Neuron (in vitro differentiated cells): ENCODE measurements around the gene GNAI1.

Experiments
- H2AFZ ChIP-seq: one replicate; pipeline ENCODE4 v1.6.1; 2013; ENCODE audit warnings: low read depth, mild to moderate bottlenecking, inconsistent platforms, low read length, moderate library complexity
- H3K27me3 ChIP-seq: one replicate; pipeline ENCODE4 v1.6.1; 2013; ENCODE audit warnings: low read length; ENCODE audit not compliant: insufficient read depth
- H3K36me3 ChIP-seq: one replicate; pipeline ENCODE4 v1.6.1; 2013; ENCODE audit warnings: low read length; ENCODE audit not compliant: insufficient read depth
- H3K4me1 ChIP-seq: one replicate; pipeline ENCODE4 v1.6.1; 2013; ENCODE audit warnings: low read length; ENCODE audit not compliant: insufficient read depth
- H3K4me3 ChIP-seq: 2 replicates; pipeline ENCODE4 v1.5.1; 2013; ENCODE audit warnings: mild to moderate bottlenecking, low read length, moderate library complexity
- H3K9me3 ChIP-seq: one replicate; pipeline ENCODE4 v1.6.1; 2013; ENCODE audit warnings: low read length

GNAI1 gene

DNA sequence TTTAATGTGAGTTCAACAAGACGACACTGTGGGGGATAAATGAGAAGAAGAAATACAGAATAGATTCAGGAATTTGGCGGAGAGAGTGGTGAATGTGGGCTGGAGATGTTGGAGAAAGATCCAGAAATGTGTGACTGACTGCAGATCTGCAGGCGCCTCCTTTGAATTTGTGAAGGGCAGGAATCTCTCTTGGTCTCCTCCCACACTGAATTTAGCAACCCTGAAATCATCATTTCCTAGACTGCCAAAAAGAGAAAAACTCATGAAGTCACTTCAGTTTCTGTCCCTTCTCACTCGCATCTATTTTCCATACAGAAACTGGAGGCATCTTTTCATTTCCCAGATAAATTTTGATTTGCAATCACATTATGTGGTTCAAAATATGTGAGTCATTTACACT, 128.7 kb downstream of the GNAI1 start:
- Histone ChIP-seq H3K9me3 (no peaks in the 10 kb centered on the region), H3K4me3 (no peak overlapping the region), H3K4me1 (no peaks in the 10 kb centered on the region), H2AFZ (no peak overlapping the region), H3K27me3 (no peaks in the 10 kb centered on the region), H3K36me3 (no peaks in the 10 kb centered on the region)

DNA sequence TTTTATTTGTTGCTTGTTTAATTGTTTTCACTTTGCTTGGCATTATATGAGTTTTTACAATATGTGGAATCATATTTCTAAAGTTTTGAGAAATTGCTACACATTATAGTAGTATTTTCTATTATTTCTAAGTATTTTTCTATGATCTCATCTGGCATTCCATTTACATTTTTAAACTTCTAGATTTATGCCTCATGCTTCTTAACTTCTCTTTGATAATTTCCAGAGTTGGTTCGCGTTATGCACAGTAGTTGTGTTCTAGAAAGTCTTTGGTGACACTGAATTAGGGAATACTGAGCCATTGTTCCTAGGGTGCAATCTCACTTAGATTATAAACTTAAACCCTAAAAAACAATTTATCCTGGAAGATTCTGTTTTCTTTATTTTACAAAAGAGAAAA, 129.2 kb downstream of the GNAI1 start:
- H3K27me3 ChIP-seq: no peaks in the 10 kb centered on the region
- no peak overlapping the region for H2AFZ ChIP-seq
- no peaks in the 10 kb centered on the region for H3K9me3 ChIP-seq

DNA sequence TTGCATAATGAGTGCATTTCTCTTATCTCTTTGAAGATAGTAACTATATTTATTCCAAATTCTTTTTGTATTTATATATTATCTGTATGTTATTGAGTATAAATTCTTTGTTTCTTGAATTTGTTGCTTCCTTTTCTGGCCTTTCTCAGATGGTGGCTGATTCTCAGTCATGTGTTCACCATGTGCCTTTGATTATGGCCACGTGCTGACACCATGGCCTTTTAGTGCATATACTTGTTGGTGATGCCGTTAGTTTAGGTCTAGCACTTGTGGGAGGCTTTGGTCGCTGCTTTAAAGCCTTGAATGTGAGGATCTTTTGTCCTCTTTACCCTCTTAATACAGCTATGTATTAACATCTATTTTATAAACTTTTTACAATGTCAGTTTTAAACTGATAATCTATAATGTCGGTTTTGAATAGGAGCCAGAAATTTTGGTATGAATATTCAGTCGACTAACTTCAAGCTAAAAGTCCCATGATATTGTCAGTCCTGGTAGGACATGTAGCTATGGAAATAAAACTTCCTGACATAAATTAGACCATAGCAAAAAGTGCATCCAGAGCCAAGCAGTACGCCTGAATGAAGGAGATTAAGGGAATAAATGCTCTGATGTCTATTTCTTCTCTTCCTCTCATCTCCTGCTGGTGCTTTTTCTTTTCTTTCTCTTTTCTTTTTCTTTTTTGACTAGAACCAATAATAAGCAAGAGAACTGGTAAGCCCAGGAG, 130.3 kb downstream of the GNAI1 start:
- no peaks in the 10 kb centered on the region for H3K36me3 ChIP-seq
- no peaks in the 10 kb centered on the region for H3K9me3 ChIP-seq
- H3K4me3 ChIP-seq: no peak overlapping the region
- H3K4me1 ChIP-seq: no peaks in the 10 kb centered on the region
- H3K27me3 ChIP-seq: no peaks in the 10 kb centered on the region
- H2AFZ ChIP-seq: no peak overlapping the region

More for the DNA sequence above, 129.2 kb downstream of the GNAI1 start:
- Histone ChIP-seq H3K4me1 (no peaks in the 10 kb centered on the region), H3K36me3 (no peaks in the 10 kb centered on the region), H3K4me3 (no peak overlapping the region)

DNA sequence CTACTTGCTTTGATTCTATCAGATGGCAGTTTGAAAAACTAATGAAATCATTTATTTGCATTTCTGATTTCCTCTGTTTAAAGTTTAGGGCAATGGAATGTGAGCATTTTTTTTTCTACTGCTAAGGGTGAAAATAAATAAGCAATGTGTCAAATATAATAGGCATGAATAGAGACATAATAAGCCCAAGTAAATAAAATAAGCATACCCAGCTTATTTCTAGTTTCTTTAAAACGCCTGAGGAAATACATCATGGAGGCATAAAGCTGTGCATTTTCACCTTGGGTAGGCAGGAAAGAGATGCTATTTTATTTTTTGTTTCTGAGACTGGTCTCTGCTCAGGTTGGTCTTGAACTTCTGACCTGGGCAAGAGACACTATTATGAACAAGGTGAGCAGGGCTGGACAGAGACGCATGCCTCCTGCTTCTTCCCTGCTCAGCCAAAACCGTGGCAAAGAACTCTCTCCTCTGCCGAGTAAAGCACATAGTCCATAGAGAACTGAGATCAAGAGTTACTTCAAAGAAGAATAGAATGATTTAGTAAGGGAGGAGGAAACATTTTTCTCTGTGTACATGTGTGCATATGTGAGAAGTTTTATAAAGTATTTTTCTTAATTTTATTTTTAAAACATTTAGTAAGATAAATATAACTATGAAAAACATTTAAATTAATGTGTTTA, 138.1 kb downstream of the GNAI1 start:
- no peak overlapping the region for H3K4me3 ChIP-seq
- no peaks in the 10 kb centered on the region for H3K27me3 ChIP-seq
- H3K4me1 ChIP-seq: no peaks in the 10 kb centered on the region
- no peaks in the 10 kb centered on the region for H3K36me3 ChIP-seq
- no peak overlapping the region for H2AFZ ChIP-seq
- no peaks in the 10 kb centered on the region for H3K9me3 ChIP-seq

DNA sequence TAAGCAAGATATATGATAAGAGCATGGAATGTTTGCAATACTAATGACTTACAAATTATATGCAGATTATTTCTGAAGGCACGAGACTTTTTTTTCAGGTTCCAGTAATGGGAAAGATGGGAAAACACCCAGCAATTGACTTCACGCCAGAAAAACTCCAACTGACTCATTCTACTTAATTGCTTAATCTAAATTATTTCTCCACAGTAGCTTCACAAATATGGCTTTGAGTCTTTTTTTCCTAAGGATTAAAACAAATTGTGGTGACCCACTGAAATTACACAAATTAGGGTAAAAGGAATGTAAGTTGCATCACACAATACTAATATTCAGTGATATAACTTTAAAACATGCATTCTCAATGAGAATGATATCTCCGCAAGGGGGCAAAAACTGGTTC, 138.7 kb downstream of the GNAI1 start:
- Histone ChIP-seq H2AFZ (no peak overlapping the region), H3K27me3 (no peaks in the 10 kb centered on the region), H3K36me3 (no peaks in the 10 kb centered on the region), H3K9me3 (no peaks in the 10 kb centered on the region), H3K4me3 (no peak overlapping the region), H3K4me1 (no peaks in the 10 kb centered on the region)

DNA sequence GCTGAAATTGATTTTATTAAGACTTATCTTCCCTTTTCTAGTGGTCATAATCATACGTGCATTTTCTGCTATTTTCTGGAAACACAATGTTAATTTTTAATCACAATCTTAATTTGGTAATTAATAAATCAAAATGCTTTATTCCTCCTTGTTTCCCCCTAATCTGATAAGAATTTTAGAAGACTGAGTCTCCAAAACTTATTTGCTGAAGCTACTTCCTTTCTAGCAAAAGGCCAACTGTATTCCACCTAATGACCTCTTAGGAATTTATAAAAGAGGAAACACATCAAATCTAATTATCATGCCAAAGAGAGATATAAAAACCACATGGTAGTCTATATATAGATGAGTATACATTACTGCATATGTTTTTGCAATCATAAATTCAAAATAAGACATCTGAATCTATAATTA, 140.6 kb downstream of the GNAI1 start:
- H3K9me3 ChIP-seq: no peaks in the 10 kb centered on the region
- no peaks in the 10 kb centered on the region for H3K4me1 ChIP-seq

More for the DNA sequence above, 140.6 kb downstream of the GNAI1 start:
- Histone ChIP-seq H2AFZ (no peak overlapping the region), H3K36me3 (no peaks in the 10 kb centered on the region), H3K27me3 (no peaks in the 10 kb centered on the region), H3K4me3 (no peak overlapping the region)
